Adrenal gland (tissue), 5 donors: Measurements from ENCODE around the gene RXRB.
A peak's percentile ranks its signal among the peaks of the same experiment; 100 is the strongest.

Source experiments
- POLR2A ChIP-seq, 2 donors: fragments of 450-650 bp; IDR thresholded peaks; one replicate each; pipeline ENCODE4 v1.6.1; 2017; ENCODE audit warnings: antibody characterized with exemption in 2 of 2, mild to moderate bottlenecking in 2 of 2, moderate library complexity in 1 of 2
- TF ChIP-seq, protein P1 (sequence below), 6 experiments: fragments of 450-650 bp in 4 of 6; fragments of 200-600 bp in 2 of 6; sonication (generic) in 1 of 6; IDR thresholded peaks; 1 replicate in 5 of 6; 2 replicates in 1 of 6; pipeline versions ENCODE4 v1.5.1 to v1.8.0; 2016 to 2021; ENCODE audit warnings: antibody characterized with exemption in 6 of 6, mild to moderate bottlenecking in 2 of 6, moderate library complexity in 1 of 6
- donor health status: DM: no; HTN: no; CAD: no.

GRCh38 chr6:33192671-33193602 lies 7.5 kb downstream of the RXRB start:
- TF ChIP-seq, protein P1, sequence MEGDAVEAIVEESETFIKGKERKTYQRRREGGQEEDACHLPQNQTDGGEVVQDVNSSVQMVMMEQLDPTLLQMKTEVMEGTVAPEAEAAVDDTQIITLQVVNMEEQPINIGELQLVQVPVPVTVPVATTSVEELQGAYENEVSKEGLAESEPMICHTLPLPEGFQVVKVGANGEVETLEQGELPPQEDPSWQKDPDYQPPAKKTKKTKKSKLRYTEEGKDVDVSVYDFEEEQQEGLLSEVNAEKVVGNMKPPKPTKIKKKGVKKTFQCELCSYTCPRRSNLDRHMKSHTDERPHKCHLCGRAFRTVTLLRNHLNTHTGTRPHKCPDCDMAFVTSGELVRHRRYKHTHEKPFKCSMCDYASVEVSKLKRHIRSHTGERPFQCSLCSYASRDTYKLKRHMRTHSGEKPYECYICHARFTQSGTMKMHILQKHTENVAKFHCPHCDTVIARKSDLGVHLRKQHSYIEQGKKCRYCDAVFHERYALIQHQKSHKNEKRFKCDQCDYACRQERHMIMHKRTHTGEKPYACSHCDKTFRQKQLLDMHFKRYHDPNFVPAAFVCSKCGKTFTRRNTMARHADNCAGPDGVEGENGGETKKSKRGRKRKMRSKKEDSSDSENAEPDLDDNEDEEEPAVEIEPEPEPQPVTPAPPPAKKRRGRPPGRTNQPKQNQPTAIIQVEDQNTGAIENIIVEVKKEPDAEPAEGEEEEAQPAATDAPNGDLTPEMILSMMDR (IDR thresholded peaks at IDR 0.05) = peak in 1 of 6 experiments; percentile 2
- no peak for TF ChIP-seq POLR2A (IDR thresholded peaks at IDR 0.05)
